Measurements from ENCODE around the gene DDRGK1.

- TF ChIP-seq EP300 (IDR thresholded peaks at IDR 0.05), result no peak
- no peak for TF ChIP-seq CTCF (IDR thresholded peaks at IDR 0.05)
These were observed 35.6 kb upstream of the DDRGK1 start for GRCh38 chr20:3239867-3240775.

Data from tibial nerve (tissue), 4 donors.